Loucy (cell line): ENCODE data around the gene MEAF6.

Experiments
- EZH2phosphoT487 ChIP-seq: fragments of 200-600 bp; IDR thresholded peaks from 2 replicates; pipeline ENCODE4 v1.6.1; 2018; ENCODE audit warnings: antibody characterized with exemption, mild to moderate bottlenecking, moderate library complexity, borderline replicate concordance
- TF ChIP-seq, protein P1 (sequence below): fragments of 200-600 bp; sonication (generic); conservative IDR thresholded peaks from 2 replicates; pipeline ENCODE4 v1.5.1; 2014; ENCODE audit warnings: mild to moderate bottlenecking, antibody characterized with exemption, low read length

DNA sequence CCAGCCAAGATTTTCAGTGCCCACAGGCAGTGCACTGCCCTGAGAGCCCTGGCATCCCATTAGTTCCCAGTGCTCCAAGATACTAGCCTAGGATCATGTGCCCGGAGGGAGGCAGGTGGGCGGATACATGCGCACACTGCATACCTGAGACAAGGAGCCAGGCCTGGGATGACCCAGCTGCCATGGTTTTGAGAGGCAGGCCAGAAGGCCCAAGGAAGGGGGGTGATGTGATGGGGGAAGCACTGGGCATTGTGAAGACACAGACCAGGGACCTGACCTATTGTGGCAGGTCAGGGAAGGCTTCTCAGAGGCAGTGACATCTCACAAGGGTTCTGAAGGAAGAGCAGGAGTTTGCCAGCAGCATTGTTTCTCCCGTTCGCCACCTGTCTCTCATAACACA lies 36.6 kb downstream of the MEAF6 start:
- TF ChIP-seq, protein P1, sequence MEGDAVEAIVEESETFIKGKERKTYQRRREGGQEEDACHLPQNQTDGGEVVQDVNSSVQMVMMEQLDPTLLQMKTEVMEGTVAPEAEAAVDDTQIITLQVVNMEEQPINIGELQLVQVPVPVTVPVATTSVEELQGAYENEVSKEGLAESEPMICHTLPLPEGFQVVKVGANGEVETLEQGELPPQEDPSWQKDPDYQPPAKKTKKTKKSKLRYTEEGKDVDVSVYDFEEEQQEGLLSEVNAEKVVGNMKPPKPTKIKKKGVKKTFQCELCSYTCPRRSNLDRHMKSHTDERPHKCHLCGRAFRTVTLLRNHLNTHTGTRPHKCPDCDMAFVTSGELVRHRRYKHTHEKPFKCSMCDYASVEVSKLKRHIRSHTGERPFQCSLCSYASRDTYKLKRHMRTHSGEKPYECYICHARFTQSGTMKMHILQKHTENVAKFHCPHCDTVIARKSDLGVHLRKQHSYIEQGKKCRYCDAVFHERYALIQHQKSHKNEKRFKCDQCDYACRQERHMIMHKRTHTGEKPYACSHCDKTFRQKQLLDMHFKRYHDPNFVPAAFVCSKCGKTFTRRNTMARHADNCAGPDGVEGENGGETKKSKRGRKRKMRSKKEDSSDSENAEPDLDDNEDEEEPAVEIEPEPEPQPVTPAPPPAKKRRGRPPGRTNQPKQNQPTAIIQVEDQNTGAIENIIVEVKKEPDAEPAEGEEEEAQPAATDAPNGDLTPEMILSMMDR = no peak
- no peak for TF ChIP-seq EZH2phosphoT487
